Loucy (cell line): ENCODE data around the gene VAPB.

Experiments
- H2AFZ ChIP-seq: fragments of 200-600 bp; sonication (generic); 2 replicates; pipeline ENCODE4 v1.6.0; 2016; ENCODE audit warnings: antibody characterized with exemption, mild to moderate bottlenecking, low read length, moderate library complexity
- H3F3A ChIP-seq: fragments of 200-600 bp; 2 replicates; pipeline ENCODE4 v1.6.0; 2016; ENCODE audit warnings: antibody characterized with exemption, low read depth, mild to moderate bottlenecking
- H3K27me3 ChIP-seq: fragments of 200-600 bp; sonication (generic); 2 replicates; pipeline ENCODE4 v1.6.1; 2014; ENCODE audit warnings: low read length, mild to moderate bottlenecking; ENCODE audit not compliant: insufficient read depth, poor library complexity, severe bottlenecking
- H3K36me3 ChIP-seq: fragments of 200-600 bp; sonication (generic); 2 replicates; pipeline ENCODE4 v1.6.1; 2016; ENCODE audit warnings: low read length; ENCODE audit not compliant: insufficient read depth
- H3K4me1 ChIP-seq: fragments of 200-600 bp; sonication (generic); 2 replicates; pipeline ENCODE4 v1.5.1; 2014; ENCODE audit warnings: low read length, mild to moderate bottlenecking; ENCODE audit not compliant: insufficient read depth, poor library complexity, severe bottlenecking
- H3K4me2 ChIP-seq: fragments of 200-600 bp; sonication (generic); 2 replicates; pipeline ENCODE4 v1.6.0; 2014; ENCODE audit warnings: antibody characterized with exemption, low read length, low read depth, mild to moderate bottlenecking; ENCODE audit not compliant: poor library complexity, severe bottlenecking
- H3K4me3 ChIP-seq: fragments of 200-600 bp; sonication (generic); 2 replicates; pipeline ENCODE4 v1.5.1; 2014; ENCODE audit warnings: low read length, mild to moderate bottlenecking, mixed read lengths; ENCODE audit not compliant: poor library complexity, severe bottlenecking
- H3K79me2 ChIP-seq: fragments of 200-600 bp; sonication (generic); 2 replicates; pipeline ENCODE4 v1.6.1; 2014; ENCODE audit warnings: low read length; ENCODE audit not compliant: insufficient read depth
- H3K9ac ChIP-seq: fragments of 200-600 bp; sonication (generic); 2 replicates; pipeline ENCODE4 v1.6.0; 2014; ENCODE audit warnings: mild to moderate bottlenecking, low read depth, low read length, moderate library complexity; ENCODE audit not compliant: poor library complexity, severe bottlenecking
- H3K9me2 ChIP-seq: fragments of 200-600 bp; sonication (generic); replicated peaks from 2 replicates; pipeline ENCODE4 v1.6.1; 2016; ENCODE audit warnings: low read depth, low read length, mixed read lengths
- H3K9me3 ChIP-seq: fragments of 200-600 bp; sonication (generic); 2 replicates; pipeline ENCODE4 v1.6.1; 2014; ENCODE audit warnings: mild to moderate bottlenecking, antibody characterized with exemption, low read length, low read depth; ENCODE audit not compliant: insufficient read depth
- H4K20me1 ChIP-seq: fragments of 200-600 bp; sonication (generic); 2 replicates; pipeline ENCODE4 v1.6.0; 2014; ENCODE audit warnings: antibody characterized with exemption, low read length, mild to moderate bottlenecking; ENCODE audit not compliant: insufficient read depth, poor library complexity, severe bottlenecking
- EZH2phosphoT487 ChIP-seq: fragments of 200-600 bp; IDR thresholded peaks from 2 replicates; pipeline ENCODE4 v1.6.1; 2018; ENCODE audit warnings: antibody characterized with exemption, mild to moderate bottlenecking, moderate library complexity, borderline replicate concordance
- TF ChIP-seq, protein P1 (sequence below): fragments of 200-600 bp; sonication (generic); conservative IDR thresholded peaks from 2 replicates; pipeline ENCODE4 v1.5.1; 2014; ENCODE audit warnings: mild to moderate bottlenecking, antibody characterized with exemption, low read length

Gene VAPB

DNA sequence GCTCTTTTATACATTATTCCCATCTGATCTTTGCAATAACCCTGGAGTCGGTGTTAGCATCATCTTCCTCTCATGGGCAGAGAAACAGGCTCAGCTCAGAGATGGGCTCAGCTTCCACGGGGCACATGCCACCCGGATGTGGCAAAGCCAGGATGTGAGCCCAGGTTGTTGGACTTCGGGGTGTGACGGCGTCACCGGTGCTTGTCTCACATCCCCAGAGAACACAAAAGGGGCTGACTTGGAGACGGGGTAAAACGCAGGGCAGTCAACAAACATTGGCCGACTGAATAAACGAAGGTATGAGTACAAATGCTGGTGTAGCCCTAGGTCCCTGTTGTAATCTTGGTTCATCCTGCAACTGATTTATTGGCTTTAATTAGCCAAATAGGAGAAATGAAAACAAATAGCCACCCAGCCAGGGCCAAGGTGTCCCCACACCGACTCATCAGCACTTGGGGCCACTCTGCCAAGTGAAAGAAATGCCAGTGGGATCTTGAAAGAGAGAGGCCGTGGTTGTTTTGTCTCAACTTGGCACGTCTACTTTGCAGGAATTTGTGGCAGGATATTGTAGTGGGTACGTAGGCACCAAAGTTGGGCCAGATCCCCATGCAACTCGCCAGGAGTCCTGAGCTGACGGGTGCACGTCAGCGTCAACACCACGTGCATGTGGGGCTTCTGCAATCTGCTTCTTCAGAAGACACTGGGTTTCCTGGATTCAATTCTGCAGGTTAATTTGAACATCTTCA is 83.4 kb downstream of the VAPB start:
- H3K4me3 ChIP-seq: no peak overlapping the region
- no peaks in the 10 kb centered on the region for H3K36me3 ChIP-seq
- H4K20me1 ChIP-seq: no peaks in the 10 kb centered on the region
- no peaks in the 10 kb centered on the region for H3K9me3 ChIP-seq
- no peak overlapping the region for H3K9ac ChIP-seq
- H3K4me1 ChIP-seq: no peaks in the 10 kb centered on the region
- H3F3A ChIP-seq: no peaks in the 10 kb centered on the region
- H3K4me2 ChIP-seq: no peak overlapping the region
- no peak for TF ChIP-seq EZH2phosphoT487
- TF ChIP-seq, protein P1, sequence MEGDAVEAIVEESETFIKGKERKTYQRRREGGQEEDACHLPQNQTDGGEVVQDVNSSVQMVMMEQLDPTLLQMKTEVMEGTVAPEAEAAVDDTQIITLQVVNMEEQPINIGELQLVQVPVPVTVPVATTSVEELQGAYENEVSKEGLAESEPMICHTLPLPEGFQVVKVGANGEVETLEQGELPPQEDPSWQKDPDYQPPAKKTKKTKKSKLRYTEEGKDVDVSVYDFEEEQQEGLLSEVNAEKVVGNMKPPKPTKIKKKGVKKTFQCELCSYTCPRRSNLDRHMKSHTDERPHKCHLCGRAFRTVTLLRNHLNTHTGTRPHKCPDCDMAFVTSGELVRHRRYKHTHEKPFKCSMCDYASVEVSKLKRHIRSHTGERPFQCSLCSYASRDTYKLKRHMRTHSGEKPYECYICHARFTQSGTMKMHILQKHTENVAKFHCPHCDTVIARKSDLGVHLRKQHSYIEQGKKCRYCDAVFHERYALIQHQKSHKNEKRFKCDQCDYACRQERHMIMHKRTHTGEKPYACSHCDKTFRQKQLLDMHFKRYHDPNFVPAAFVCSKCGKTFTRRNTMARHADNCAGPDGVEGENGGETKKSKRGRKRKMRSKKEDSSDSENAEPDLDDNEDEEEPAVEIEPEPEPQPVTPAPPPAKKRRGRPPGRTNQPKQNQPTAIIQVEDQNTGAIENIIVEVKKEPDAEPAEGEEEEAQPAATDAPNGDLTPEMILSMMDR: no peak
- no peaks in the 10 kb centered on the region for H3K9me2 ChIP-seq
- no peaks in the 10 kb centered on the region for H3K27me3 ChIP-seq
- no peak overlapping the region for H2AFZ ChIP-seq
- no peaks in the 10 kb centered on the region for H3K79me2 ChIP-seq

- H3K9me3 ChIP-seq: no peaks in the 10 kb centered on the region
- H3K4me1 ChIP-seq: no peaks in the 10 kb centered on the region
- no peaks in the 10 kb centered on the region for H3K79me2 ChIP-seq
- TF ChIP-seq, protein P1: no peak
- no peak for TF ChIP-seq EZH2phosphoT487
- H3K27me3 ChIP-seq: no peaks in the 10 kb centered on the region
- no peak overlapping the region for H3K4me3 ChIP-seq
- H4K20me1 ChIP-seq: no peaks in the 10 kb centered on the region
- no peaks in the 10 kb centered on the region for H3K36me3 ChIP-seq
- H3K9ac ChIP-seq: no peak overlapping the region
- no peak overlapping the region for H2AFZ ChIP-seq
- no peaks in the 10 kb centered on the region for H3F3A ChIP-seq
- no peak overlapping the region for H3K4me2 ChIP-seq
- no peaks in the 10 kb centered on the region for H3K9me2 ChIP-seq
These were observed 84.7 kb downstream of the VAPB start for GRCh38 chr20:58473453-58474425.

DNA sequence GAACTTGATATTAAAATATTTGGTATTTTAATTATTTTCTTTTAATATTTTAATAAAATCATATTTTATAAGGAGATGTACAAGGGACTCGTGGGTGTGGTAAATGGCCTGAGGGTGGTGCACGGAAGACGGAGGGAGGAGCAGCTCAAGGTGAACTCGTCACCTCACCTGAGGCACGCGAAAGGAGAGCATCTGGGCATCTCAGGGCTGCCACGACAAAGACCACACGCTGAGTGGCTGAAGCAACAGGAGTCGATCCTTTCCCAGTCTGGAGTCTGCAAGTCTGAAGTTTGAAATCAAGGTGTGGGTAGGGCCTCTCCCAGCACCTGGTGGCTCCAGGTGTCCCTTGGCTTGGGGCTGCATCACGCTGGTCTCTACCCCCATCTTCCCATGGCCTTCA is 86.4 kb downstream of the VAPB start:
- H4K20me1 ChIP-seq: no peaks in the 10 kb centered on the region
- H3K4me1 ChIP-seq: no peaks in the 10 kb centered on the region
- no peaks in the 10 kb centered on the region for H3F3A ChIP-seq
- H3K36me3 ChIP-seq: no peaks in the 10 kb centered on the region
- H2AFZ ChIP-seq: no peak overlapping the region
- H3K4me2 ChIP-seq: no peak overlapping the region
- H3K9me2 ChIP-seq: no peaks in the 10 kb centered on the region
- H3K27me3 ChIP-seq: no peaks in the 10 kb centered on the region
- H3K79me2 ChIP-seq: no peaks in the 10 kb centered on the region
- H3K9me3 ChIP-seq: no peaks in the 10 kb centered on the region
- H3K4me3 ChIP-seq: no peak overlapping the region
- TF ChIP-seq EZH2phosphoT487: no peak
- TF ChIP-seq, protein P1: no peak
- H3K9ac ChIP-seq: no peak overlapping the region
